K562 (cell line): ENCODE data around the gene TARS2. TPM values are rescaled to one million over a fixed set of nuclear protein-coding genes. Genes with fewer than 3 reads are reported as not detected.
A peak's percentile ranks its signal among the peaks of the same experiment; 100 is the strongest.

Experiments used
- ETV6 ChIP-seq, 3 experiments: fragments of 150-350 bp in 1 of 3; sonication (generic) in 1 of 3; formaldehyde crosslinking in 1 of 3; IDR thresholded peaks; 2 replicates each; pipeline versions ENCODE4 v1.6.1 to v1.8.0; 2014 to 2022; ENCODE audit warnings: borderline replicate concordance in 2 of 3, low read depth in 2 of 3, antibody characterized with exemption in 1 of 3, low read length in 1 of 3, mild to moderate bottlenecking in 1 of 3, missing genetic modification reagents in 1 of 3
- FIP1L1 ChIP-seq: fragments of 200-400 bp; formaldehyde crosslinking; IDR thresholded peaks from 2 replicates; pipeline ENCODE4 v1.6.1; 2018; ENCODE audit warnings: mild to moderate bottlenecking, low read depth, low read length; ENCODE audit not compliant: poor library complexity, severe bottlenecking
- FOSL1 ChIP-seq: fragments of 200-800 bp; sonication (Bioruptor generic); conservative IDR thresholded peaks from 2 replicates; pipeline ENCODE4 v1.6.1; 2016; ENCODE audit warnings: missing genetic modification characterization, missing compliant biosample characterization
- HBP1 ChIP-seq: fragments of 450-650 bp; formaldehyde crosslinking; IDR thresholded peaks from 2 replicates; pipeline ENCODE4 v1.4.0; 2022; ENCODE audit warnings: missing genetic modification characterization
- HMG20B ChIP-seq: fragments of 250-450 bp; sonication (Bioruptor Pico); IDR thresholded peaks from 2 replicates; pipeline ENCODE4 v1.5.0; 2021; ENCODE audit warnings: mild to moderate bottlenecking
- KDM2B ChIP-seq: fragments of 250-450 bp; sonication (Bioruptor Pico); IDR thresholded peaks from 2 replicates; pipeline ENCODE4 v1.8.0; 2021; ENCODE audit warnings: mild to moderate bottlenecking, moderate library complexity
- MLLT1 ChIP-seq, 2 experiments: fragments of 450-650 bp; IDR thresholded peaks; 2 replicates each; pipeline ENCODE4 v1.6.1; 2016
- POLR2AphosphoS5 ChIP-seq: IDR thresholded peaks from 2 replicates; pipeline ENCODE4 v1.6.1; 2011; ENCODE audit warnings: mild to moderate bottlenecking, low read depth, low read length, moderate library complexity; ENCODE audit not compliant: control insufficient read depth, insufficient read depth
- PTRF ChIP-seq: fragments of 450-650 bp; IDR thresholded peaks from 2 replicates; pipeline ENCODE4 v1.6.1; 2016; ENCODE audit warnings: mild to moderate bottlenecking, missing genetic modification characterization, missing compliant biosample characterization
- SMARCA5 ChIP-seq: fragments of 450-650 bp; IDR thresholded peaks from 2 replicates; pipeline ENCODE4 v1.6.1; 2016
- SP1 ChIP-seq: sonication (generic); formaldehyde crosslinking; IDR thresholded peaks from 2 replicates; pipeline ENCODE4 v1.8.1; 2022; ENCODE audit warnings: mild to moderate bottlenecking, missing genetic modification reagents
- SPI1 ChIP-seq: IDR thresholded peaks from 2 replicates; pipeline ENCODE4 v1.6.1; 2011; ENCODE audit warnings: low read depth, low read length, control low read depth, borderline replicate concordance
- TRIM28 ChIP-seq: fragments of 450-650 bp; IDR thresholded peaks from 2 replicates; pipeline ENCODE4 v1.6.1; 2017
- ZBTB33 ChIP-seq: sonication (generic); formaldehyde crosslinking; IDR thresholded peaks from 2 replicates; pipeline ENCODE4 v1.8.1; 2023; ENCODE audit warnings: mild to moderate bottlenecking, missing genetic modification reagents
- ZNF140 ChIP-seq: fragments of 250-450 bp; sonication (Bioruptor Pico); IDR thresholded peaks from 2 replicates; pipeline ENCODE4 v1.8.0; 2021; ENCODE audit warnings: moderate library complexity, mild to moderate bottlenecking, inconsistent platforms
- ZNF184 ChIP-seq: sonication (generic); formaldehyde crosslinking; IDR thresholded peaks from 2 replicates; pipeline ENCODE4 v1.5.0; 2020; ENCODE audit warnings: missing genetic modification reagents
- ZNF280A ChIP-seq: fragments of 450-650 bp; IDR thresholded peaks from 2 replicates; pipeline ENCODE4 v1.6.1; 2018; ENCODE audit warnings: mild to moderate bottlenecking, low read depth; ENCODE audit not compliant: partially characterized antibody
- polyA plus RNA-seq, 8 experiments: library from polyadenylated mRNA; depleted of rRNA in 4 of 8; stranded (reverse) in 5 of 8; unstranded in 3 of 8; fragments of >200 nt; fragmentation: Nextera tagmentation in 2 of 8; fragmentation: Illumina TruSeq in 1 of 8; extraction: Ambion mirVana in 2 of 8; extraction: Trizol in 1 of 8; gene quantifications; 2 replicates each; pipeline versions ENCODE4 v1.2.1 to v1.2.3, GENCODE V29; 2011 to 2014; ENCODE audit warnings: inconsistent platforms in 1 of 8, missing spikeins in 1 of 8
- total RNA-seq, 7 experiments: library from RNA; depleted of rRNA in 6 of 7; stranded (reverse); fragments of >200 nt in 6 of 7; fragmentation: Illumina TruSeq in 2 of 7; extraction: Trizol in 2 of 7; gene quantifications; 2 replicates each; pipeline versions ENCODE4 v1.2.1 to v1.2.3, GENCODE V29; 2011 to 2021; ENCODE audit warnings: low replicate concordance in 1 of 7

The TARS2 gene
- total and polyA plus RNA-seq, 9 of the 15 experiments (the other 6 are each of a cell fraction or from before 2014, with no cell fraction given), result 17.0 to 64.2 (median 39.4) TPM

- peak; percentile 20 for TF ChIP-seq HBP1
- no peak for TF ChIP-seq ZNF140 (CRISPR knock-in tag)
- no peak for TF ChIP-seq KDM2B (CRISPR knock-in tag)
- TF ChIP-seq SP1, result no peak; the same call in 1 of the 2 replicates
- peak; percentile 67 for TF ChIP-seq FOSL1 (tag)
- TF ChIP-seq FIP1L1, result no peak
- 0 out of 2 replicates have a peak, but pooled peaks have one; percentile 8 for TF ChIP-seq ZBTB33 (CRISPR knock-in tag)
- no peak for TF ChIP-seq PTRF (tag)
- TF ChIP-seq ETV6 (IDR thresholded peaks at IDR 0.05; ENCODE audit: borderline replicate concordance in 1 of 2, low read depth in 2 of 2, low read length in 1 of 2), result no peak; a peak in 1 of 4 replicates
- TF ChIP-seq ETV6 (CRISPR knock-in tag; IDR thresholded peaks at IDR 0.05; ENCODE audit: borderline replicate concordance), result no peak
- no peak for TF ChIP-seq ZNF280A
- TF ChIP-seq MLLT1 (IDR thresholded peaks at IDR 0.05), result no peak
- TF ChIP-seq HMG20B (CRISPR knock-in tag), result no peak
- no peak for TF ChIP-seq TRIM28
- peak; percentile 90 for TF ChIP-seq SPI1
- no peak for TF ChIP-seq SMARCA5
- TF ChIP-seq POLR2AphosphoS5, result peak; percentile 49; the same call in 1 of the 2 replicates
- no peak for TF ChIP-seq ZNF184 (CRISPR knock-in tag)
These were observed 65.1 kb downstream of the TARS2 start (continued) for GRCh38 chr1:150552128-150552910.
